GM19043 (cell line): Measurements from ENCODE around the gene CYB561D1.

Experiments
- ATAC-seq: cut with Tn5 transposase; IDR thresholded peaks from one replicate; pipeline ENCODE4 v1.9.1; 2021; ENCODE audit warnings: low read depth; ENCODE audit not compliant: unreplicated experiment

Gene CYB561D1

GRCh38 chr1:109499081-109499480 lies 5.2 kb downstream of the CYB561D1 start:
- ATAC-seq, result no peak

- ATAC-seq, result no peak
Measured at GRCh38 chr1:109499661-109500536, 6.0 kb downstream of the CYB561D1 start.

- ATAC-seq, result no peak
Measured at GRCh38 chr1:109500941-109501381, 7.1 kb downstream of the CYB561D1 start.

DNA sequence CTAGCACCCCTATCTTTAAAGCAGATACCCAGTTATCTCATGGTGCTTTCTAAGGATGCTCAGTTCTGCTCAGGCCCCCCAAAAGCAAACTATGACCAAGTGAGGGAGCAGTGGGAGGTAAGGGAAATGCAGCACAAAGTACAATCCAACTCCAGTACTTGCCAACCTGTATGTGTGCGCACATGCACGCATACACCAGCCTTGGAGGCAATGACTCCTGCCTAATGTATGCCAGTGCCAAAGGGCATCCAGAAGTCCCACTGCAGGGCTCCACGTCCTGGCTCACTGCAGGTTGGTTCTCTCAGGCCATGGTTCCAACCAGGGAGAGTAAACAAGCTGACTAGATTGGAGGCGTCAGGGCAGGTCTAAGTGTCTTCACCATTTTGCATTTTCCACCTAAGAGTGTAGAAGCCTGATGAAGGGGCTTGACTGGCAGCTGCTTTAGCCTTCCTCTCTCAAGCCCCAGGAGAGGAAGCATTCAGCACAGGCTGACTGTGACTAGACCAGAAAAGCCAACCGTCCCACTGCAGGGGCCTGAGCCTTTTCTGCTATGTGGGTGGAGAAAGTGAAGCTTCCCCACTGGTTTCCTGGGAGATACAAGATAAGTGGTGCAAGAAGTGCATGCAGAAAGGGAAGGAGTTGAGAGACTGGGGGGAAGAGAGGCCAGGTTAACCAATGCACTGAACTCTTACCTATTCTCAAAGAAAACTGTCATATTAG lies 7.9 kb downstream of the CYB561D1 start:
- ATAC-seq, result no peak

DNA sequence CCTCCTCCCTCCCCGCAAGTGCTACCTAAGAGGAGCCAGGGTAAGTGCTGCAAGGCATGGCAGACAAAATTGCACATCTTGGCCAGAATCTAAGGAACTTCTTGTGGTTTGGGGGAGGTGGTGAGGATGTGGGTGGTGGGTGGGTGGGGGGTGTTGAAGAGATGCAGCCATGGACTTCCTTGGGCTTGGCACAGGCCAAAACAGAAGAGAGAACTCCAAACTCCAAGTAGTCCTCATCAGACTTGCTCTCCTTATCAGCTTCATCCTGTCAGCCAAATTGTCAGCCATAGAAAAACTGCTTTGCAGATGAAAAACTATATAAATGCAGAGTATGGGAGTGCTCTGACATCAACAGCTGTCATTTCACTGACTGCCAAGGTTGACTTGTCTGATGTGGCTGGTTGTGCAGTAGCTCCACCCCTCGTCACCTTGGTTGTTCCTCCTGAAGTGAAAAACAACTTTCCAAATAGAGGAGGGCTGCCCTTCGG lies 8.5 kb downstream of the CYB561D1 start:
- ATAC-seq, result no peak

GRCh38 chr1:109503935-109504334 lies 10.0 kb downstream of the CYB561D1 start:
- ATAC-seq, result no peak

- ATAC-seq, result no peak
Measured at GRCh38 chr1:109504974-109505373, 11.1 kb downstream of the CYB561D1 start.

GRCh38 chr1:109508001-109508872 lies 14.3 kb downstream of the CYB561D1 start:
- no peak for ATAC-seq

DNA sequence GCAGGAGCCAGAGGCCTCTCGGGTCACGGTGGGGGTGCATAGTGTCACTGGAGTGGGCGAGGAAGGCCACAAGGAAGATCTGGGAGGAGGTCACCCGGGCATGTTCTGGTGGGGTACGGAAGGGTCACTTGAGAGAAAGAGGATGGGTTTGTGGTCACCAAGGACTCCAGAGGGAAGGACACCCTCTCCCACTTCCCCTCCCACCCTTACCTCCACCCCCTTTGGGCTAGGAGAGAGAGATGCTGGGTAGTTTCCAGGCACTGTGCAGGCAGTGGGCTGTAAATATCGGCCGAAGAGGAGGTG lies 14.9 kb downstream of the CYB561D1 start:
- ATAC-seq, result no peak

- ATAC-seq, result no peak
Measured at GRCh38 chr1:109509176-109510134, 15.6 kb downstream of the CYB561D1 start, which contains the start of gene AMIGO1. Gene AMIGO1 (minus strand): TSS chr1:109509727. CDS start chr1:109508912, 815 bp downstream.

GRCh38 chr1:109513110-109513710 lies 19.3 kb downstream of the CYB561D1 start:
- no peak for ATAC-seq

GRCh38 chr1:109514846-109515245 lies 21.0 kb downstream of the CYB561D1 start:
- no peak for ATAC-seq

DNA sequence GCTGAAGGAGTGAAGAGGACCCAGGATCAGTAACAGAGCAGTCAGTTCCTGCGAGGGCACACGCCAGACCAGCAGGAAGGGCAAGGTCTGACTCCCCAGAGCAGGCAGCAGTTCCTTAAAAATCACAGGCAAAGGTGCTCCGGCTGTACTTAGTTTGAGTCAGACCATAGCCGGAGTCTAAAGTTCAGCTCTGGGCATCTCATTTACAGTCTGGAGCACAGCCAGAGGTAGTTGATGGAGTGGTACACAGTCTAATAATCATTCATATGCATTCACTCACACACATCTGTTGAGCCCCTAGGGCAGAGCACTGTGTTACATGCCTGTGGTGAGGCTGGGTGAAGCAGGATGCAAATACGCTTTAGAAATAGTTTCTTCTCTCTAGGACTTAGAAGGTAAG lies 23.0 kb downstream of the CYB561D1 start:
- ATAC-seq, result no peak

DNA sequence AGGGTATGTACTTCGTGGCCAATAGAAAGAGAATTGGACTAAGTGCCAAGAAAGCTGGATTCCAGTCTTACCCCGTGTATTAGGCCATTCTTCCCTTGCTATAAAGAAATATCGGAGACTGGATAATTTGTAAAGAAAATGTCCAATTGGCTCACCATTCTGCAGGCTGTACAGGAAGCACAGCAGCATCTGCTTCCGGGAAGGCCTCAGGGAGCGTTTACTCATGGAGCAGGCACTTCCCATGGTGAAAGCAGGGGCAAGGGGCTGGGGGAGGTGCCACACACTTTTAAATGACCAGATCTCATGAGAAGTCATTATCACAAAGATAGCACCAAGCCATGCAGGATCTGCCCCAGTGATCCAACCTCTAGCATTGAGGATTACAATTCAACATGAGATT lies 23.4 kb downstream of the CYB561D1 start:
- no peak for ATAC-seq

DNA sequence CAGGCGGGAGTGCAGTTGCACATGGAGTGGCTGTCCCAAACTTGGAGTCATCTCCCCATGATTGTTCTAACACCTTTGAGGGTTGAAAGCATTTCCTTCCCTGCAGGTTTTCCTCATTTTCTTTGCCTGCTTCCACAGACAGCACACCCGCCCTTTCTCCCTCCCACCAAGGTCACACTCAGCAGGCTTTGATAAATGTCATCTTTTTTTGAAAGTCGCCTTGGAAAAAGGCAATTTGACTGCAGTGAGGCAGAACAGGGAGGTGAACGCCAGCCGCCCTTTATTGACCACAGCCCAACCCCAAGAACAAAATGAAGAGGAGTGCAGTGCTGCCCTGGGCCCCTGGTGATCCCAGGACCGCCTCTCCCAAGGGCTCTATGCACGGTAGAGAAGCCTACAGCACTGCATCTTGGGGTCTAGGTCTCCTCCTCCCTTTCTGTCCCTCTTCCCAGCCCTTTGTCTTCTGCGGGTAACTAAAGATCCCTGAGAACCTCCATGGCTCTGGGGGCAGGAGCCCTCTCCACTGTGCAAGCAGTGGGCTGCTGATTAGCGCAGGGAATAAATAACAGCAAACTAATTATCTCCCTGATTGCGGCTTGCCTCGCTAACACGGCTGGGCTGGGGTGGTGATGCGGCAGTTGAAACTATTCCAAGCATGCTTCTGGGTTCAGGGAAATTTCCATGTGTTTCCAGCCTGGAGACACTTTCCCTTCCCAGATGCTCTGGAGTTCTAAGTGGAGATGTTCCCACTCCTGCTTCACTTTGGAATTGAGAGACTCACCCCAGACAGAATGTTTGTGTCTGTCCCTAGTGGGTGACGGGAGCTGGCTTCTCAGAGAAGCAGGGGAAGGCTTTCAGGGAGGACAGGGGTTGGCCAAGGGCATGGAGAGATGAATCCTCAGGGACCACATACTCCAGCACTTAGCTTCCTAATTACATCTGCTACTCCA lies 27.4 kb downstream of the CYB561D1 start:
- ATAC-seq, result no peak

DNA sequence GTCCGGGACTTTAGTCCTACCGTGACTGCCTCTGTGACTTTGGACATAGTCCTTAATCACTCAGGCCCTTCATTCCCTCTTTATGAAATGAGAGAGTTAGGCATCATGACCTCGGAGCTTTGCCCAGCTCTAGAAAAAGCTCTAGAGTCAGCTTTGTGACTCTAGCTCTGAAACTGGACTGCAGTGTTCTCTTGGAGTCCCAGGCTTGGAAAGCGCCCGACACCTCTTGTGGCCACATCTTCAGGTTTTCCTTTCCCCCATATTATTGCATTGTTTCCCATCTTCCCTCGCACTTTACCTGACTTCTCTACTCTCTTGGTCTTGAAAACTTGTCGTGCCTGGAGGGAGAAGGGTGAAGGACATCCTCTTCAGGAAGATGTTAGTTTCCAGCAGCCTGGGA lies 28.1 kb downstream of the CYB561D1 start:
- no peak for ATAC-seq

GRCh38 chr1:109523706-109524105 lies 29.8 kb downstream of the CYB561D1 start:
- no peak for ATAC-seq
